ENCODE data around the gene KRT39.

KRT39 gene

GRCh38 chr17:40909755-40910154, 57.0 kb downstream of the KRT39 start:
- Histone ChIP-seq H3K27ac (ENCODE audit: low read depth, low read length) (no peak overlapping the region), H3K27me3 (ENCODE audit: control insufficient read depth, insufficient read depth, low read length) (no peaks in the 10 kb centered on the region), H3K36me3 (ENCODE audit: control insufficient read depth, insufficient read depth, low read length) (no peaks in the 10 kb centered on the region), H3K4me3 (ENCODE audit: low read length) (no peak overlapping the region), H3K4me1 (ENCODE audit: control insufficient read depth, insufficient read depth, low read length) (peaks cover 9% of the 10 kb centered on the region), H3K9ac (ENCODE audit: low read length) (no peak overlapping the region)

- Histone ChIP-seq H3K27ac (ENCODE audit: low read depth, low read length) (no peak overlapping the region), H3K27me3 (ENCODE audit: control insufficient read depth, insufficient read depth, low read length) (no peaks in the 10 kb centered on the region), H3K4me1 (ENCODE audit: control insufficient read depth, insufficient read depth, low read length) (peaks cover 9% of the 10 kb centered on the region)
Observed at GRCh38 chr17:40909351-40909750, 57.4 kb downstream of the KRT39 start.

More at GRCh38 chr17:40909351-40909750, 57.4 kb downstream of the KRT39 start:
- no peak overlapping the region for H3K4me3 ChIP-seq (ENCODE audit: low read length)
- H3K36me3 ChIP-seq (ENCODE audit: control insufficient read depth, insufficient read depth, low read length), result no peaks in the 10 kb centered on the region
- H3K9ac ChIP-seq (ENCODE audit: low read length), result no peak overlapping the region

Measured in rectal smooth muscle tissue (tissue), 1 donor.